NCI-H128 (cell line): ENCODE measurements around the gene LPCAT4.
"Not testable (repeated sequence)": the region's sequence is repeated elsewhere in the genome, so short reads cannot be mapped to it uniquely, and the experiment has no call there.

ENCODE experiments used
- DNase-seq: peaks from one replicate; lab custom pipeline; 2025; ENCODE audit not compliant: unreplicated experiment; lab: John Stamatoyannopoulos, UW

The LPCAT4 gene

GRCh38 chr15:34362047-34362773 is 4.8 kb downstream of the LPCAT4 start:
- no peak for DNase-seq

- DNase-seq = no peak
Measured at GRCh38 chr15:34361278-34361677, 5.7 kb downstream of the LPCAT4 start.

GRCh38 chr15:34360298-34360697 is 6.7 kb downstream of the LPCAT4 start:
- no peak for DNase-seq

GRCh38 chr15:34359416-34359815 is 7.6 kb downstream of the LPCAT4 start:
- no peak for DNase-seq

- DNase-seq = no peak
Measured at GRCh38 chr15:34358948-34359347, 8.0 kb downstream of the LPCAT4 start.

- no peak for DNase-seq
Measured at GRCh38 chr15:34358367-34358766, 8.6 kb downstream of the LPCAT4 start.

- DNase-seq = no peak
Measured at GRCh38 chr15:34357653-34358052, 9.3 kb downstream of the LPCAT4 start.

- DNase-seq = no peak
Measured at GRCh38 chr15:34355241-34355640, 11.8 kb downstream of the LPCAT4 start.

GRCh38 chr15:34354286-34354685 is 12.7 kb downstream of the LPCAT4 start:
- no peak for DNase-seq

GRCh38 chr15:34353627-34354026 is 13.4 kb downstream of the LPCAT4 start:
- DNase-seq = no peak

- not testable (repeated sequence) for DNase-seq
Measured at GRCh38 chr15:34352996-34353395, 14.0 kb downstream of the LPCAT4 start.

- DNase-seq = no peak
Measured at GRCh38 chr15:34349769-34350168, 17.2 kb downstream of the LPCAT4 start.

- no peak for DNase-seq
Measured at GRCh38 chr15:34348735-34349300, 18.2 kb downstream of the LPCAT4 start.

- no peak for DNase-seq
Measured at GRCh38 chr15:34347951-34348638, 18.9 kb downstream of the LPCAT4 start.

GRCh38 chr15:34342737-34343575 is 24.0 kb downstream of the LPCAT4 start, which contains the start of the genes NOP10 and NUTM1:
TSS of gene NOP10 (minus strand) at chr15:34343136. CDS start at chr15:34343073, 63 bp downstream.
TSS of gene NUTM1 (plus strand) at chr15:34343315. CDS start at chr15:34343697, 382 bp downstream.
- DNase-seq = peak; percentile 45

GRCh38 chr15:34342213-34342736 is 24.7 kb downstream of the LPCAT4 start:
- not testable (repeated sequence) for DNase-seq

GRCh38 chr15:34341381-34342212 is 25.4 kb downstream of the LPCAT4 start:
- no peak for DNase-seq

GRCh38 chr15:34339946-34340345 is 27.1 kb downstream of the LPCAT4 start:
- no peak for DNase-seq

GRCh38 chr15:34338347-34338746 is 28.6 kb downstream of the LPCAT4 start:
- DNase-seq = no peak
